ENCODE data around the gene NPSR1.
"Not testable (repeated sequence)": the region's sequence is repeated elsewhere in the genome, so short reads cannot be mapped to it uniquely, and the experiment has no call there.

Gene NPSR1

DNA sequence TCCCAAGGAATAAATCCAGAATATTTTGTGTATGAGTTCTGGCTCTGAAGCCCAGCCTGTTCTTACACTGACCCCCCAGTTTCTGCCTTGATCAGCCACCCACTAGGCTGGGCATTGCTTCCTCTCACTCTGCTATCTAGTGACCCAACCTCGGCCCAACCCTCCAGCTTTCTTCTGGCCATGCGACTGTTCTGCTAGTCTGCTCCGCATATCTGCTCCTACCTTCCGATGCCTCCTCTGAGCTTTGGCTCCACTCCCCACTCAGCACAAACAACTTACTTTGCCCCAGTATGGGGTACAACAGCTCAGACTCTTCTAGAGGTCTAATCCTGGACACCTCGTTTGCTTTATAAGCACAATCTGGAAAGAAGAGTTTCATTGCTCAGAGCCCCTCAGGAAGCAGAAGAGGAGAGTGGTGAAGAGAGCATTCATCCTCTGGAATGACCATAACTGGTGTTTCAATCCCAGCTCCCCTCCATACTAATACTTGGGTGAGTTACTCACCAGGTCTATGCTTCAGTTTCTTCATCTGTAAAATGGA is 99.6 kb downstream of the NPSR1 start:
- DNase-seq (ENCODE audit: low spot score) = no peak

DNA sequence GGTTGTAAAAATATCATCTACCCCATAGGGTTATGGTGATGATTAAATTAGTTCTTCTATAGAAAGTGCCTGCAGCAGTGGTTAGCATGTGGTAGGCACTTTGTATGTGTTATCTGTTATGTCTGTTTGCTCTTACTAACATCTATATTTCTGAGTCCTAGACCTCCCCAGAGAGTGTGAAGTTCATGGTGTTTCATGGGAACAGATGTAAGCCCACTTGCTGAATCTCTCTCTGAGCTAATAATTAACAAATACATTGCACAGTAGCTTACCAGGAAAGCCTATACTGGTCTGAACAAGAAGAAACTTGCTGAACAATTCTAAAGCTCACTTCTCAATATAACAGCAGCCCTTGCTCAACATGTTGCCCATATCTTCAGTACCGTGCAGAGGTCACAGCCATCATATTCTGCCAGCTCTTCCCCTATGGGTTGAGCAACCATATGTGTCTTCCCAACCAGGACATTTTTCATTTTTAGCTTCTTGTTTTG is 100.1 kb downstream of the NPSR1 start:
- no peak for DNase-seq (ENCODE audit: low spot score)

DNA sequence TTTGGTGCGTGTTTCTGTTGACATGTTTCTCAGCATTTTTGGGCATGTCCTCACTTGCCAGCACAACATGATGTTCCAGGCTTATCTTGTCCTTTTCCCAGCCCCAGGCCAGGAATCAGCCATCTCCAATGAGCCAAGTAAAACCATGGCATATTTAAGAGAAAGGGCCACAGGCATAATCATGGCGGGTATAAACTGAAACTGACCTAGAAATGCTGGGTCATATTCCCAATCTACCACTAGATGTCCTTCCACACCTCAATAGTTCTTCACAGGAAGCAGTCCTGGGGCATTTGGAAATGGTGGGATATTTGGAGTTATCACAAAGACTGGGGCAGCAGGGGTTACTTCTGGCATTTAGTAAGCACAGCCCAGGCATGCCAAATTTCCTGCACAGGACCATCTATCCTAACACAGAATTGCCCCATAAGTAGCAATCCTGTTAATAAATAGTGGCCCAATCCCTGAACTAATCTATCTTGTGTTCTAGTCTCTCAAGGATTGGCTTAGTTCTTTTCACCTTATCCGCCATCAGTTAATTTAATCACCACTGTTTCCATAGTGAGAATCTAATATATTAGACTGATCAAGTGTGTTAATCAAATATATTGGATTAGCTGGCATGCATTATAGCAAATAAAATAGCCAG is 101.6 kb downstream of the NPSR1 start:
- peak; percentile 7 for DNase-seq (ENCODE audit: low spot score)

DNA sequence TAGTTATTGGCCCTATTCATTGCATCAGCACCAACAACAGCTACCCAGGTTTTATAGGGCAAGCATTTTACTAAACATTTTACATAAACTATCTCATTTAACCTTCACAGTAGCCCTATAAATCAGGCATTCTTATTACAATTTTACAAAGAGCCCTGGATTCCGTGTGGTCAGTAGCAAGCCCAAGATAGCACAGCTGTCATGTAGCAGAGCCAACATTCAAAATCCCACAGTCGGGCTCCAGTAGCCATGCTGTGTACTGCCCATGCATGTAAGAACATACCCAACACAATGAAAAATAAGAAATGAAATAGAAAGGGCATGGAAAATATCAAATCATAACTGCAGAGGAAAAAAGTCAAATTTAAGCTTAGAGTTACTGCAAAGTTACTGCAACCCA is 102.3 kb downstream of the NPSR1 start:
- no peak for DNase-seq (ENCODE audit: low spot score)

DNA sequence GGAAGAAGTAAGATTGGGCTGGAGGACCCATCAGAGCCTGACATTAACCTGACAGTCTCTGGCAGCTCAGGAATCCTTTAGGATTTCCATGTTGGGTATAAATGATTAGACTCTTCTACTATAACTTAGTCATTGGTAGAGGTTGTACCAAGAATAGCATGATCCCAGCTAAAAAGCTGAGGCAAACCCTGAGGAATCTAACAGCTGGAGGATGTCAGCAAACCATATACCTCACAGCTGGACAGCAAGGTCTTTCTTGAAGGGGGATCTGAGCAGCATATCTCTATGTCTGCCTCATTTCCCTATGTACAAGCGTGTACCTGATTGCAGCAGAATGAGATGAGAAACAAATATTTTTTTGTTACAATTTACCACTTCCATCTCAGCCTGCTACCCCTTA is 103.2 kb downstream of the NPSR1 start:
- no peak for DNase-seq (ENCODE audit: low spot score)

DNA sequence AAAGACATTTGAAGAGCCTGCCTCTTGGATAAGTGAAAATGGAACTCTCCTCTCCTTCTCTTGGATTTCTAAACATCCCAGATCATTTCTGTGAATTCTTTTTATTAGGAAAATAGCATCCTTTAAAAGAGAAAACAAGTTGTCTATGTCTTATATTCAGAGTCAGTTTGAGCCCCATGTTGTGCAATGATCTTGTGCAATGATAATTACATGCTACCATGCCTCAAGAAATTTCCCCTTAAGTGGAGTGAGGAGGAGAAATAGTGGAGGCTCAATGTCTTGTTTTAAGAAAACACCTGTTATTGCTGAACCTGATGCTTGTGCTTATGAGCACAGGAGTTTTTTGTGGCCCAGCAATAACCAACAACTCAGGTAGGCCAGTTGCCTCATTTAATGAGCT is 103.6 kb downstream of the NPSR1 start:
- DNase-seq (ENCODE audit: low spot score) = no peak

DNA sequence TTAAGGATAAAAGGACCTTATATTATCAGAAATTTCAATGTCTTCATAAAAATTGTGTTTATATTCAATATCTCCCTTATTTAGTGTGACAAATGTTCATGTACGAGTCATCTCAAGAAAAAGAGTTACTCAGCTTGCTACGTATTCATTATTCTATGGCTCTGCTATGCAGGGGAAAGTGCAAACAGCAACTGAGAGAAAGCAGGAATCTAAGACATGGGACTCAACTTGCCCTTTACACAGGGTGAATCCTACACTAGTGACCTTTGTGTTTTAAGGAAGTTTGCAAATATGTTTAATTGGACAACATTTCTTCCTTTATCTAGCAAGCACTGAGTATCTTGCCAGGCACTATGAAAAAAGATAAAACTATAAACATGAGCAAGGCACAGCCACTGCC is 104.7 kb downstream of the NPSR1 start:
- DNase-seq (ENCODE audit: low spot score) = no peak

DNA sequence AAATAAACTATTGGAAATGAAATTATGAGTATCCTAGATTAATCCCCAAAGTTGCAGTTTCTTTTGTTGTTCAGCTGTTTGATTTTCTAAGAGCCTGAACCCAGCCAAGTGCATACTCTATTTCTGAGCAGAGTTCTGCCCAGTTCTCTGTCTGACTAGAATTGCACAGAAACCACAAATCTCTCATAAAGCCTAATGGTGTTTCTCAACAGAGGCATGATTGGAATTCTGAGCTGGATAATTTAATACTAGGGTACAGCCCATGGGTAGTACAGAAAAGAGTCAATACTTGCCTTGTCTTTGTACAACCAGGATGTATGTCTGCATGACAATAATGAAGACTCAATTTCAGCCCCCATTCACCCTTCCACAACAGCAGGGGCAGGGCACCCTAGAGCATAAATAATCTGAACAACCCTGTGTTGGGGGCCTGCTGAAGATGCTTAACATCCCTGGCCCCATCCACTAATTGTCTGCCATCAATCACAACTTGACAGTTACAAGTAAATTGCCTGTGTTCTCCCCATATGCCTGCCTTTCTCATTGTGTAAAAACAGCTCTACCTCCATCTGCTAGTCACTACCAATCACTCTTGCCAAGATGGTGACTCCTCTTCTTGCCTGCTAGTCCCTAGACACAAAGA is 114.4 kb downstream of the NPSR1 start:
- DNase-seq (ENCODE audit: low spot score) = no peak

DNA sequence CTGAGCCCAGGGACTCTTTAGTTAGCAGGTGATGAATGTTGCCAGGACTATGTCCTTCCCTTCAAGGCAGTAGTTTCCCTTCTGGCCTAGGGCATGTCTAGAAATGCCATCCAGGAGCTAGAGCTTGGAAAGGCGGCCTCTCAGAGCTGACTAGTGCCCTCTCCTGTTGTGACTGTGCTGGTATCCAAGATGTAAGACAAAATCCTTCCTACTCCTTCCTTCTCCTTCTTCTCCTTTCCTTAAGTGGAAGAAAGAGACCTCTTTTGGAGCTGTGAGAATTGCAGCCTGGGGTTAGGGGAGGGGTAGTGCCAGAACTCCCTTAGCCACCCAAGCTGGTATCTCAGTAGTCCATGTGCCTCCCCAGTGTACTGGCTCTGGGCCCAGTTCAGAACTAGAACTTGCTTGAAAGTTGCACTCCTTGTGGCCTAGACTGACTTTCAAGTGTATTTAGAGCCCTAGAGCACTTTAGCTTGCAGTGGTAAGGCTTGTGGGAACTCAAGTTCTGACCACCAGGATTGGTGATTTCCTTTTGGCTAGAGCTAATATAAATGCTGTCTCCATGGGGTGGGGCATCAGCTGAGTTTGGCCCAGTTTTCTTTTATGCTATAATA is 118.8 kb downstream of the NPSR1 start:
- DNase-seq (ENCODE audit: low spot score) = no peak

DNA sequence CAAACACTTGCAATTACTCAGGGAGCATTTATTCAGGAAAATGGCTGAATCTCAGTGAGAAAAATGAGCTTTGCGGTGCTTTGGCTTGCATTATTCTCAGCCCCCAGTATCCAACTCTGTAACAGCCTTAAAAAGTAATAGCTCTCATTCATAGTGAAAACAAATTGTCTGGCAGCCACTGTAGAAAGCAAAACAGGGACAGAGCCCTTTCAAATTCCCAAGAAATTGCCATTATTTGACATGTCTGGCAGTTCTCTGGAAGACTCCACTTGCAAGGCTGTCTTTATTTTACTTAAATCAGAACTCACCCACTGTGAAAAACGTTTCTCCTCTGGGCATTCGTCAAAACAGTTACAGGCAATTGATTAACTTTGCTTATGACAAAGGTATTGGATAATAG is 122.5 kb downstream of the NPSR1 start:
- no peak for DNase-seq (ENCODE audit: low spot score)

DNA sequence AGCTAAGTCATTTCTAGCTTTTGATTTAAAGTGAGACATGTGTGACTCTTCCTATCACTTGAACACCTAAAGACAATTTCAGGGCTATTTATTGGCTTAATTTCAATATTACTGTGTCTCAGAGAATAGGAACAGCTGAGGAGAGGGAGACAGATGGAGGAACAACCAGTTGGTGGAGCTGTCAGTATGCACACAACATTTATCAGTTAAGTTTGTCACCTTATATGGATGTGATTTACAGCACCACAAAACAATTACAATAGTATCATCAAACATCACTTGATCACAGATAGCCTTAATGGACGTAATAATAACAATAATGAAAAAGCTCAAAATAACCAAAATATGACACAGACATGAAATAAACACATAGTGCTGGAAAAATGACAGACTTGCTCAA is 129.6 kb downstream of the NPSR1 start:
- no peak for DNase-seq (ENCODE audit: low spot score)

DNA sequence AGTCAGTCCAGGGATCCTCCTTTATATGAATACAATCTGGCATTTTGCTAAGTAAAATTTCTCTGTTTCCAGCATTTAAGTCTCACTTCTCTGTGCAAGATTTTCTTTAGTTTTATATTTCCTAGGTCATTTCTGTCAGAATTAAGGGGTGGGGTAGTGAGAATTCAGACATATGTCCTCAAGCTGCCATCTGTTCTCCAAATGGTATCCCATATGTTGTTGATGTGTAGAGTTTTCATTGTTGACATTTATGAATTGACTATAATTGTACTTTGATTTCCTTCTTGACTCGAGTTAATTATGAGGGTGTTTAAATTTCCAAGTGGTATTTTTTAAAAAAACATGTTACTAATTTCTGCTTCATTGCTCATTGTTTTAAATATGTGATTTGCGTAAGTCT is 148.8 kb downstream of the NPSR1 start:
- no peak for DNase-seq (ENCODE audit: low spot score)

DNA sequence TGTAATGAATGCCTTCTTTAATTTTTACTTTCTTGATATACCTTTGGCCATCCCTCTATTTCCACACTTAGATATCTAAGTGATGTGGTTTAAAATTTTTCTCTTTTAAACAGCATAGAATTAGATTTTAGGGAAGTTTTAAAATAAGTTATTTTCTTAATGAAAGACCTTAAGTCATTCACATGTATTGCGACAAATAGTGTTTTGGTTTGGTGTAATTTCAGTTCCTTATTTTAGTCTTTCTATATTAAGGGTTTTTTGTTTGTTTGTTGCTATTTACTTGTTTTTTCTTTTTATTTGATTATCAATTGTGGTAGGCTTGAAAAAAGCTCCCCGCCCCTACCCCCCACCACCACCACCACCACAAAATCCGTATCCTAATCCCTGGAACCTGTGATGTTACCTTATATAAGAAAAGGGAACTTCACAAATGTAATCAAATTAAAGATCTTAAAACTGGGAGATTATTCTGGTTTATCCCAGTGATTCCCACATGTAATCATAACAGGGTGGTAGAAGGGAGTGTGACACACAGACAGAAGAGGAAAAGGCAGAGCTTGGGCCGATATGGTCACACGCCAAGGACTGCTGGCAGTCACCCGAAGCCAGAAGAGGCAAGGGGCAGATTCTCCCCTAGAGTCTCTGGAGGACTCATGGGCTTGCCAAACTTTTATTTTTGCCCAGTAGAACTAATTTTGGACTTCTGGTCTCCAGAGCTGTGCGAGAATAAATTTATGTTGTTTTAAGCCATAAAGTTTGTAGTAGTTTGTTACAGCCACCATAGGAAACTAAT is 149.7 kb downstream of the NPSR1 start:
- DNase-seq (ENCODE audit: low spot score) = no peak

DNA sequence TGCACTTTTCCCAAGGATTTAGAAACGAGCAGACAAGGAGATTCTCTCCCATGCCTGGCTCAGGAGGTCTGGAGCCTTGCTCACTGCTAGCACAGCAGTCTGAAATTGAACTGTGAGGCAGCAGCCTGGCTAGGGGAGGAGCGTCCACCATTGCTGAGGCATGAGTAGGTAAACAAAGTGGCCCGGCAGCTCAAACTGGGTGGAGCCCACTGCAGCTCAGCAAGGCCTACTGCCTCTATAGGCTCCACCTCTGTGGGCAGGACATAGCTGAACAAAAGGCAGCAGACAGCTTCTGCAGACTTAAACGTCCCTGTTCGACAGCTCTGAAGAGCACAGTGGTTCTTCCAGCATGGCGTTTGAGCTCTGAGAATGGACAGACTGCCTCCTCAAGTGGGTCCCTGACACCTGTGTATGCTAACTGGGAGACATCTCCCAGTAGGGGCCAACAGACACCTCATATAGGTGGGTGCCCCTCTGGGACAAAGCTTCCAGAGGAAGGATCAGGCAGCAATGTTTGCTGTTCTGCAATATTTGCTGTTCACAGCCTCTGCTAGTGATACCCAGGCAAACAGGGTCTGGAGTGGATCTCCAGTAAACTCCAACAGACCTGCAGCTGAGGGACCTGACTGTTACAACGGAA is 156.3 kb downstream of the NPSR1 start:
- not testable (repeated sequence) for DNase-seq (ENCODE audit: low spot score)

DNA sequence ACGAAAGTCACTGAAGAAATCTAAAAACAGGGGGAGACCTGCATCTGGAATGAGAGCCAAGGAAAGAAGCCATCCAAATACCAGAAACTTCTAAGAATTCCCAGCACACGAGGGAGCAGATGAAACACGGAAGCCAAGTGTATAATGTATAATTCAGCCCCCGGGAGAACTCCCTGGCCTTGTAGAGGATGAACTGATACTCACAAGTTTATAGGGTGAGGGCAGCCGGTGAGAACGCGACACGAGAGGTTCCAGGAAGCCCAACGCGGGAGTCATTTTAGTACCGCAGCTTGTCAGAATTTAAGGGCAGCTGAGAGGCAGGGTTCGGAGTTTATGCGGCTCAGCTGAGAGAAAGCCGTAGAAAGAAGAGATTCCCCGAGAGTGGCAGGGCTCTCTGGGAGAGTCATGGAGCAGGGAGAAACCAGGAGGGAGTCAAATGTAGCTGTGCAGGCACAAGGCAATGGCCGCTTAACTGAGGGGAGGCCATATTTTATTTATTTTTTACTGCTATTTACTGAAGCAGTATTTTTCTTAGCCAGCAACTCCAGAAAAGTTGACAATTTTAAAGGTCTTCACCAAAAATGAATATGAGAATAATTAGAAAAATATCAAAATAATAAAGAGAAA is 164.0 kb downstream of the NPSR1 start:
- no peak for DNase-seq (ENCODE audit: low spot score)

DNA sequence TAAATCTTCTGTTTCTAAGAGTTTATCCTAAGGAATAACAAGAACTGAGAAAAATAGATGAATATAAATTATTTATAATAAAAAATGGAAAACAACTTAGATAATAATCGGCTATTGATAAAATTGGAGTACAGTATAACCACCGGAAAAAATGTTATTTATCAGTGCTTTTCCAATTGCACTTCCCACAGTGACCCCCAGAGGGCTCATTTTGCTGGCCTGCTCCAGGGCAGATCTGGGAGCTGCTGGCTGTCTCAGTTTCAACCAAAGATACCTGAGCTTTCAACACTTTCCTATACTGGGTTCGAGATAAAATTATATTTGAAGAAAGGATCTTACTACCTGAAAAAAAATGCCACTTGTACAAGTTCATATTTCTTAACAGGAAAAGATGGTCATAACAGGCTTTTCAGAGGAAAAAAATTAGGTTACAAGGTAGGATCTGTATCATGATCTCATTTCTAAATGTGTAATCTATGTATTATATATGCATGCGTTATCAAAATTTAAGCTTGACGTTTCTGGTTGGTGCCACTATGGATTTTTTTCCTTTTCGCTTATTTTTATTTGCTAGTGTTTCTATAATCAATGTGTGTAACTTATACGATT is 165.7 kb downstream of the NPSR1 start:
- DNase-seq (ENCODE audit: low spot score) = peak; percentile 57

DNA sequence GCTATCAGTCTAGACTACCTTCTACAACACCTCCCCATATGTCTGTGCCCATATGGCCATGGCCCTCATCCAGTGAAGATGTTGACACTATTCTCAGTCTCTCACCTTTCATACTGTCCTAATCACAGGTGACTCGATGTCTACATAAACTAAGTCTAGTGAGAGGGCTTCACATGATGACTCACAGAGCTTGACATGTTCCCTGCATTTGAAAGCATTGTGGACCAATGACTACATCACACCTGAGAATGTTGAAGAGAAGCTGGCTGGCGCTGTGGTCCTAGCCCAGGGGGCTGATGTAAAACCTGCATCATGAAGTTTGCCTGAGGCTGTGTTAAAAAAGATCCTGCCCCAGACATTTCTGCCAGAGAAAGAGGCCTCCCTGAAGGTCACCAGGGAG is 167.2 kb downstream of the NPSR1 start:
- DNase-seq (ENCODE audit: low spot score) = no peak

DNA sequence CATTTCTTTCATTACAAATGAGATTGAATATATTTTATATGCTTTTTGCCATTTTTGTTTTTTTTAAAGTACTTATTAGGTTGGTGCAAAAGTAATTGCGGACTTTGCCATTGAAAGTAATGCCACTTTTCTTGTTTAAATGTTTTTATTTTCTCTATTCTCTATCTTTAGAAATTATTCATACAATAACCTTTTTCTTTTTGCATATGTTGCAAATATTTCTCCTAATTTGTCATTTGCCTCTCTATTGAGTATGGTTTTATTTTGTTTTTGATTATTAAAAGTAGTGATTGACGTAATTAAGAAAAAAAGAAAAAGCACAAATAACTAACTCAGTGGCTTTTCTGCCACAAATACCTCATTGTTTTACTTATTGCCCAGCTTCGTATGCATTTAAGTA is 172.4 kb downstream of the NPSR1 start:
- no peak for DNase-seq (ENCODE audit: low spot score)

DNA sequence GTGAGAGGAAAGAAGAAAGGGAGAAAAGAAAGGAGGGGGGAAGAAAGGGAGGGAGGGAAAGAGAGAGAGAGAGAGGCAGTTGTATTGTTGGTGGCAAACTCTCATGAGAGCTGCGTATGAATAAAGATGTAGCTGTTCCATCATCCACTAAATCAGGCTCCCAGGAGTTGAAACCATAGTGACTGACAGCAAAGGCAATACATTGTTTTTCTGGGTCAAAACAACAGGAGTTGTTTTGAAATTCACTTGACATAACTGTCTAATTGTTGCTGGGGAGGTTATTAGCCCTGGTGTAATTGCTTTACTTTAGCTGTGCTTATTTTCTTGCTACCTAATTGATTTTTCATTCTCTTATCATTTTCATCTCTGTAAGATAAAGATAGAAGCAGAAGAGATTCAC is 173.4 kb downstream of the NPSR1 start:
- DNase-seq (ENCODE audit: low spot score) = no peak

DNA sequence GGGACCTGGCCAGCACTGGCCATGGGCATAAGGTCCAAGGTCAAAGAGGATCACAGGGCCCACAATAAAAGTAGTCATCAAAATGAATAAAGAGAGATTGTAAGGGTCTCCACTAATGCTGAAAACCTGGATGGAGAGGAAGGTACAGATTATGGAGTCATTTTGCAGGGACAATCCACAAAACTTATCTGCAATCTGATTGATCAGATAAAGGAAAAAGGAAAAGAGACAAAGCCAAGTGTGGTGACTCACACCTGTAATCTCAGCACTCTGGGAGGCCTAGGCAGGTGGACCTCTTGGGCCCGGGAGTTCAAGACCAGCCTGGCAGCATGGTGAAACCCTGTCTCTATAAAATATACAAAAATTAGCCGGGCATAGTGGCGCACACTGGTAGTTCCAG is 174.0 kb downstream of the NPSR1 start:
- no peak for DNase-seq (ENCODE audit: low spot score)

Measured in AG08396 (cell line).